CD4-positive, alpha-beta T cell treated with Interleukin-15 for 4 hours (primary cell): ENCODE results near the gene MAT2B.

Source experiments
- DNase-seq: peaks from one replicate; pipeline ENCODE4 v3.0.0-alpha.2; 2020; ENCODE audit warnings: low spot score

Gene MAT2B

GRCh38 chr5:163551156-163551555, 45.7 kb downstream of the MAT2B start:
- DNase-seq, result no peak

- DNase-seq, result no peak
These were observed 47.1 kb downstream of the MAT2B start for GRCh38 chr5:163552536-163552935.

GRCh38 chr5:163561339-163561738, 55.9 kb downstream of the MAT2B start:
- no peak for DNase-seq

- no peak for DNase-seq
These were observed 56.7 kb downstream of the MAT2B start for GRCh38 chr5:163562071-163562470.

GRCh38 chr5:163563112-163563511, 57.7 kb downstream of the MAT2B start:
- no peak for DNase-seq

GRCh38 chr5:163563880-163564279, 58.5 kb downstream of the MAT2B start:
- DNase-seq, result no peak

- DNase-seq, result peak; percentile 74
These were observed 59.0 kb downstream of the MAT2B start for GRCh38 chr5:163564321-163564938.

- DNase-seq, result no peak
These were observed 60.1 kb downstream of the MAT2B start for GRCh38 chr5:163565492-163565891.

- DNase-seq, result peak; percentile 11
These were observed 60.7 kb downstream of the MAT2B start for GRCh38 chr5:163565931-163566608.

GRCh38 chr5:163566678-163567077, 61.3 kb downstream of the MAT2B start:
- no peak for DNase-seq

- no peak for DNase-seq
These were observed 62.4 kb downstream of the MAT2B start for GRCh38 chr5:163567811-163568210.
